ENCODE measurements around the gene SNTG2. TPM values are rescaled to one million over a fixed set of nuclear protein-coding genes. Genes with fewer than 3 reads are reported as not detected.

Gene SNTG2
- total RNA-seq, 1 donor from 2014 or later = 1.9 TPM

- Mint-ChIP-seq H3K36me3 (ENCODE audit: low read depth, unreplicated experiment) (no peaks in the 10 kb centered on the region), H3K9me3 (ENCODE audit: unreplicated experiment) (peaks cover 2% of the 10 kb centered on the region), H3K4me3 (ENCODE audit: unreplicated experiment) (no peak overlapping the region), H3K27me3 (ENCODE audit: low read depth, unreplicated experiment) (peaks cover 7% of the 10 kb centered on the region), H3K4me1 (ENCODE audit: low read depth, unreplicated experiment) (no peaks in the 10 kb centered on the region), H3K27ac (ENCODE audit: unreplicated experiment) (no peak overlapping the region)
- TF ChIP-seq EZH2 (IDR thresholded peaks at IDR 0.05; ENCODE audit: insufficient read depth, low read length) (no peak), CTCF (IDR thresholded peaks at IDR 0.05; ENCODE audit: insufficient read depth, low read depth, low read length) (no peak)
- Histone ChIP-seq H3K27ac (ENCODE audit: low read depth, low read length) (no peak overlapping the region), H4K20me1 (ENCODE audit: insufficient read depth, low read length) (no peaks in the 10 kb centered on the region), H3K4me3 (ENCODE audit: insufficient read depth, low read depth, low read length) (no peak overlapping the region), H3K4me1 (ENCODE audit: insufficient read depth, low read length) (no peaks in the 10 kb centered on the region), H3K27me3 (ENCODE audit: insufficient read depth, low read length) (no peaks in the 10 kb centered on the region), H3K36me3 (ENCODE audit: insufficient read depth, low read length) (no peaks in the 10 kb centered on the region), H3K9ac (ENCODE audit: low read length) (no peak overlapping the region), H3K79me2 (ENCODE audit: insufficient read depth, low read length) (no peaks in the 10 kb centered on the region), H2AFZ (ENCODE audit: low read depth, low read length) (no peak overlapping the region), H3K4me2 (ENCODE audit: low read length) (no peak overlapping the region), H3K9me3 (ENCODE audit: insufficient read depth, low read depth, low read length) (peaks cover 8% of the 10 kb centered on the region)
- no peak for DNase-seq (ENCODE audit: low read depth)
- no peak for FAIRE-seq
Observed at GRCh38 chr2:1367601-1368000, 417.0 kb downstream of the SNTG2 start.

GRCh38 chr2:1369905-1370304 is 419.3 kb downstream of the SNTG2 start:
- H3K4me3 ChIP-seq (ENCODE audit: insufficient read depth, low read depth, low read length) = no peak overlapping the region
- H3K4me1 ChIP-seq (ENCODE audit: insufficient read depth, low read length) = no peaks in the 10 kb centered on the region
- FAIRE-seq = no peak
- H3K9ac ChIP-seq (ENCODE audit: low read length) = no peak overlapping the region
- H3K9me3 ChIP-seq (ENCODE audit: insufficient read depth, low read depth, low read length) = peaks cover 3% of the 10 kb centered on the region
- H3K27ac ChIP-seq (ENCODE audit: low read depth, low read length) = no peak overlapping the region
- TF ChIP-seq CTCF (IDR thresholded peaks at IDR 0.05; ENCODE audit: insufficient read depth, low read depth, low read length) (no peak), EZH2 (IDR thresholded peaks at IDR 0.05; ENCODE audit: insufficient read depth, low read length) (no peak)
- no peak overlapping the region for H2AFZ ChIP-seq (ENCODE audit: low read depth, low read length)
- no peak for DNase-seq (ENCODE audit: low read depth)
- no peak overlapping the region for H3K27ac Mint-ChIP-seq (ENCODE audit: unreplicated experiment)
- peaks cover 11% of the 10 kb centered on the region for H3K27me3 Mint-ChIP-seq (ENCODE audit: low read depth, unreplicated experiment)
- no peaks in the 10 kb centered on the region for H3K27me3 ChIP-seq (ENCODE audit: insufficient read depth, low read length)
- no peaks in the 10 kb centered on the region for H3K36me3 ChIP-seq (ENCODE audit: insufficient read depth, low read length)
- no peak overlapping the region for H3K4me3 Mint-ChIP-seq (ENCODE audit: unreplicated experiment)
- H3K79me2 ChIP-seq (ENCODE audit: insufficient read depth, low read length) = no peaks in the 10 kb centered on the region
- no peaks in the 10 kb centered on the region for H3K9me3 Mint-ChIP-seq (ENCODE audit: unreplicated experiment)
- H4K20me1 ChIP-seq (ENCODE audit: insufficient read depth, low read length) = no peaks in the 10 kb centered on the region
- no peaks in the 10 kb centered on the region for H3K36me3 Mint-ChIP-seq (ENCODE audit: low read depth, unreplicated experiment)
- no peak overlapping the region for H3K4me2 ChIP-seq (ENCODE audit: low read length)
- no peaks in the 10 kb centered on the region for H3K4me1 Mint-ChIP-seq (ENCODE audit: low read depth, unreplicated experiment)

GRCh38 chr2:1370461-1370860 is 419.8 kb downstream of the SNTG2 start:
- Histone ChIP-seq H3K9ac (ENCODE audit: low read length) (no peak overlapping the region), H3K4me3 (ENCODE audit: insufficient read depth, low read depth, low read length) (no peak overlapping the region), H3K4me1 (ENCODE audit: insufficient read depth, low read length) (no peaks in the 10 kb centered on the region), H3K79me2 (ENCODE audit: insufficient read depth, low read length) (no peaks in the 10 kb centered on the region), H2AFZ (ENCODE audit: low read depth, low read length) (no peak overlapping the region), H4K20me1 (ENCODE audit: insufficient read depth, low read length) (no peaks in the 10 kb centered on the region), H3K27me3 (ENCODE audit: insufficient read depth, low read length) (no peaks in the 10 kb centered on the region), H3K27ac (ENCODE audit: low read depth, low read length) (no peak overlapping the region), H3K36me3 (ENCODE audit: insufficient read depth, low read length) (no peaks in the 10 kb centered on the region), H3K4me2 (ENCODE audit: low read length) (no peak overlapping the region), H3K9me3 (ENCODE audit: insufficient read depth, low read depth, low read length) (peaks cover 3% of the 10 kb centered on the region)
- no peaks in the 10 kb centered on the region for H3K4me1 Mint-ChIP-seq (ENCODE audit: low read depth, unreplicated experiment)
- DNase-seq (ENCODE audit: low read depth) (no peak), FAIRE-seq (no peak)
- H3K27ac Mint-ChIP-seq (ENCODE audit: unreplicated experiment) = no peak overlapping the region
- no peak overlapping the region for H3K4me3 Mint-ChIP-seq (ENCODE audit: unreplicated experiment)
- no peaks in the 10 kb centered on the region for H3K36me3 Mint-ChIP-seq (ENCODE audit: low read depth, unreplicated experiment)
- H3K9me3 Mint-ChIP-seq (ENCODE audit: unreplicated experiment) = no peaks in the 10 kb centered on the region
- H3K27me3 Mint-ChIP-seq (ENCODE audit: low read depth, unreplicated experiment) = peaks cover 11% of the 10 kb centered on the region
- TF ChIP-seq EZH2 (IDR thresholded peaks at IDR 0.05; ENCODE audit: insufficient read depth, low read length) (no peak), CTCF (IDR thresholded peaks at IDR 0.05; ENCODE audit: insufficient read depth, low read depth, low read length) (no peak)
